ENCODE results near the gene BTBD16.

BTBD16 gene

GRCh38 chr10:122271076-122271475, at the start of gene BTBD16:
Gene BTBD16, plus strand, starts transcription at chr10:122271296. Its CDS starts 3,786 bp downstream, at chr10:122275082.
- DNase-seq: no peak

- DNase-seq: no peak
Measured at GRCh38 chr10:122221958-122222357, 49.1 kb upstream of the BTBD16 start.

- DNase-seq: no peak
Measured at GRCh38 chr10:122222638-122223037, 48.5 kb upstream of the BTBD16 start.

- no peak for DNase-seq
Measured at GRCh38 chr10:122224159-122224558, 46.9 kb upstream of the BTBD16 start.

GRCh38 chr10:122225330-122225729, 45.8 kb upstream of the BTBD16 start:
- DNase-seq: no peak

GRCh38 chr10:122227754-122228153, 43.3 kb upstream of the BTBD16 start:
- no peak for DNase-seq

GRCh38 chr10:122229666-122230065, 41.4 kb upstream of the BTBD16 start:
- DNase-seq: no peak

GRCh38 chr10:122230222-122230621, 40.9 kb upstream of the BTBD16 start:
- no peak for DNase-seq

- DNase-seq: no peak
Measured at GRCh38 chr10:122232769-122233168, 38.3 kb upstream of the BTBD16 start.

- DNase-seq: no peak
Measured at GRCh38 chr10:122233857-122234348, 37.2 kb upstream of the BTBD16 start.

- DNase-seq: no peak
Measured at GRCh38 chr10:122234416-122234815, 36.7 kb upstream of the BTBD16 start.

- no peak for DNase-seq
Measured at GRCh38 chr10:122236690-122237306, 34.3 kb upstream of the BTBD16 start.

- no peak for DNase-seq
Measured at GRCh38 chr10:122237331-122237990, 33.6 kb upstream of the BTBD16 start.

GRCh38 chr10:122239578-122240257, 31.4 kb upstream of the BTBD16 start:
- DNase-seq: no peak

- no peak for DNase-seq
Measured at GRCh38 chr10:122240401-122240800, 30.7 kb upstream of the BTBD16 start.

- DNase-seq: no peak
Measured at GRCh38 chr10:122241836-122242235, 29.3 kb upstream of the BTBD16 start.

- DNase-seq: no peak
Measured at GRCh38 chr10:122243550-122243949, 27.5 kb upstream of the BTBD16 start.

- no peak for DNase-seq
Measured at GRCh38 chr10:122244001-122244975, 26.8 kb upstream of the BTBD16 start.

- DNase-seq: no peak
Measured at GRCh38 chr10:122245136-122245535, 26.0 kb upstream of the BTBD16 start.

GRCh38 chr10:122245897-122246296, 25.2 kb upstream of the BTBD16 start:
- DNase-seq: no peak

GRCh38 chr10:122246830-122247520, 24.1 kb upstream of the BTBD16 start:
- DNase-seq: no peak
